ENCODE measurements around the gene RAP1GAP.

Gene RAP1GAP

DNA sequence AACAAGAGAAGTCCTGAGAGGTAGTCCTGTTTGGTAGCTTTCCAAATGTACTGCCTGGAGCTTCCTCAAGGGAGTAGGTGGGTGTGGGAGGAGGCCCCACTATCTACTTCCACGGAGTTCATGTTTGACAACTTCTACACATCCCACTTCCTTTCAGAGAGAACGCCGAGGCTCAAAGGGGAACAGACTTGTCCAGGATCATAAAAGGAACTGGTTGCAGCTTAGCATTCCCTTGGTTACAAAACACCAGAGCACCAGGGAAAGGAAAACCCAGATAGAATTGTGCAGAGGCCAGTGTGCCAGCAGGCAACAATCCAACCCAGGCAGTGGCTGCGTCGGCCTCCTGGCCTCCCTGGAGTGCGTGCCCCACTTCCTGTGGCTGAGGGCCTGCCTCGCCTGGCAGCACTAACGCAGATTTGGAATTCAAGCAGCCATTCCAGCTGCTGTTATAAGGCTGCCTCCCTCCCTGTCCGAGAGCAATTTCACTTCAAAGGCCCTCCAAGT is 4.2 kb upstream of the RAP1GAP start:
- peak overlapping the region; percentile 58 for H3K27ac Mint-ChIP-seq
- H3K27me3 Mint-ChIP-seq (ENCODE audit: low read depth, poor library complexity): peaks cover 18% of the 10 kb centered on the region
- peaks cover 75% of the 10 kb centered on the region for H3K4me1 Mint-ChIP-seq
- no peak overlapping the region for H3K4me3 Mint-ChIP-seq
- no peaks in the 10 kb centered on the region for H3K36me3 Mint-ChIP-seq (ENCODE audit: low read depth)
- DNase-seq: no peak
- H3K9me3 Mint-ChIP-seq: no peaks in the 10 kb centered on the region
- TF ChIP-seq, protein P1, sequence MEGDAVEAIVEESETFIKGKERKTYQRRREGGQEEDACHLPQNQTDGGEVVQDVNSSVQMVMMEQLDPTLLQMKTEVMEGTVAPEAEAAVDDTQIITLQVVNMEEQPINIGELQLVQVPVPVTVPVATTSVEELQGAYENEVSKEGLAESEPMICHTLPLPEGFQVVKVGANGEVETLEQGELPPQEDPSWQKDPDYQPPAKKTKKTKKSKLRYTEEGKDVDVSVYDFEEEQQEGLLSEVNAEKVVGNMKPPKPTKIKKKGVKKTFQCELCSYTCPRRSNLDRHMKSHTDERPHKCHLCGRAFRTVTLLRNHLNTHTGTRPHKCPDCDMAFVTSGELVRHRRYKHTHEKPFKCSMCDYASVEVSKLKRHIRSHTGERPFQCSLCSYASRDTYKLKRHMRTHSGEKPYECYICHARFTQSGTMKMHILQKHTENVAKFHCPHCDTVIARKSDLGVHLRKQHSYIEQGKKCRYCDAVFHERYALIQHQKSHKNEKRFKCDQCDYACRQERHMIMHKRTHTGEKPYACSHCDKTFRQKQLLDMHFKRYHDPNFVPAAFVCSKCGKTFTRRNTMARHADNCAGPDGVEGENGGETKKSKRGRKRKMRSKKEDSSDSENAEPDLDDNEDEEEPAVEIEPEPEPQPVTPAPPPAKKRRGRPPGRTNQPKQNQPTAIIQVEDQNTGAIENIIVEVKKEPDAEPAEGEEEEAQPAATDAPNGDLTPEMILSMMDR (IDR thresholded peaks at IDR 0.05): no peak

DNA sequence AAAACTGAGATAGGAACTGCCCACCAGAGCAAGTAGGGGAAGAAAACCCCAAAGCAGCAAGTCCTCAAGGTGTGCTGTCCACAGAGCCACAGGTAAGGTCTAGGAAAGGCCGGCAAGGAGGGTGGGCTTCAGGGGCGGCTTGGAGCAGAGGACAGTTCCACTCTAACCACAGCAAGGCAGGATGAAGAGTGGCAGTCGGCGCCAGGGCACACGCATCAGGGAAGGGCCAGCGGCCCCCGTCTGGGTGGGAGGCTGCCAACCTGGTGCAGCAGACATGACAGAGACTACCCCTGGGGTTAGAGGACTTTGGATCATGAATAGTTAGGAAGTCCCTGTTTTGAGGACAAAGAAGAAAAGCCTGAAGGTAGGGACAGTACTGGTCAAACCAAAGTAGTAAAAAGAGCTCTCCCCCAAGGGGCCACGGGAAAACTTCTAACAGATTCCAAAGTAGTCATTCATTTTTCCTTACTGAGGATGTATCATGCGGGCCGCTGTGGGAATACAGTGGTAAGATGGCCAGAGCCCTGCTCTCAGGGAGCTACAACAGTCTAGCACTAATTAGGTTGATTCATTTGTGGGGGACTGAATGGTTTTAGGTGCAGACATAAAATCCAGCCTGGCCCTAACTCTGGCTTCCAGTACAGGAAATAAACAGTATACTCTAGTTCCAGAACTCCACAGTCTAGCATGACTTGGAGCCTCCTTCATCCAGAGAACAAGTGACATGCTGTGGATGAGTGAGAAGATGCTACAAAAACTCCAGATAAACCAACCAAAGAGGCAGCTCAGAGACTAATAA is 3.5 kb upstream of the RAP1GAP start:
- Mint-ChIP-seq H3K4me3 (no peak overlapping the region), H3K9me3 (no peaks in the 10 kb centered on the region), H3K27ac (peak overlapping the region; percentile 39), H3K27me3 (ENCODE audit: low read depth, poor library complexity) (peaks cover 25% of the 10 kb centered on the region), H3K4me1 (peaks cover 69% of the 10 kb centered on the region), H3K36me3 (ENCODE audit: low read depth) (no peaks in the 10 kb centered on the region)
- TF ChIP-seq, protein P1 (IDR thresholded peaks at IDR 0.05): no peak
- DNase-seq: no peak

DNA sequence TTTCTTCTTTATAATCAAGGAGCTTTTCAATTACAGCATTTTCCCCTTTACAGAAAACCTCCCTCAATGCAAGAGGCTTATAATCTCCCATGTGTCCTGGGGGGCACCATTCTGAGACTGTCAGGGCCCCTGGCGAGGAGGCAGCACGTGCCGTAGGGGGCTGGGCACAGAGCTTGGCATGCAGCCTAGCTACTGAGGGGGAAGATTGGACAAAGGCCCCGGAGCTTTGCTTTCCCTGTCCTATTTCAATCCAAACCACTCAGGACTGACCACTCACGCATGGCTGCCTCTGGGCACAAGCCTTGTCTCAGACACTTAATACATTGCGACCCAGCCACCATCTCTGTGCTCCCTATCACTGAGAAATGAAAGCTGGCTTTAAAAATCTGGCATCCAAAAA is 2.8 kb upstream of the RAP1GAP start:
- no peak for DNase-seq
- TF ChIP-seq, protein P1 (IDR thresholded peaks at IDR 0.05): no peak
- H3K27me3 Mint-ChIP-seq (ENCODE audit: low read depth, poor library complexity): peaks cover 31% of the 10 kb centered on the region
- H3K36me3 Mint-ChIP-seq (ENCODE audit: low read depth): no peaks in the 10 kb centered on the region
- H3K4me3 Mint-ChIP-seq: no peak overlapping the region
- no peaks in the 10 kb centered on the region for H3K9me3 Mint-ChIP-seq
- H3K4me1 Mint-ChIP-seq: peaks cover 63% of the 10 kb centered on the region
- no peak overlapping the region for H3K27ac Mint-ChIP-seq

DNA sequence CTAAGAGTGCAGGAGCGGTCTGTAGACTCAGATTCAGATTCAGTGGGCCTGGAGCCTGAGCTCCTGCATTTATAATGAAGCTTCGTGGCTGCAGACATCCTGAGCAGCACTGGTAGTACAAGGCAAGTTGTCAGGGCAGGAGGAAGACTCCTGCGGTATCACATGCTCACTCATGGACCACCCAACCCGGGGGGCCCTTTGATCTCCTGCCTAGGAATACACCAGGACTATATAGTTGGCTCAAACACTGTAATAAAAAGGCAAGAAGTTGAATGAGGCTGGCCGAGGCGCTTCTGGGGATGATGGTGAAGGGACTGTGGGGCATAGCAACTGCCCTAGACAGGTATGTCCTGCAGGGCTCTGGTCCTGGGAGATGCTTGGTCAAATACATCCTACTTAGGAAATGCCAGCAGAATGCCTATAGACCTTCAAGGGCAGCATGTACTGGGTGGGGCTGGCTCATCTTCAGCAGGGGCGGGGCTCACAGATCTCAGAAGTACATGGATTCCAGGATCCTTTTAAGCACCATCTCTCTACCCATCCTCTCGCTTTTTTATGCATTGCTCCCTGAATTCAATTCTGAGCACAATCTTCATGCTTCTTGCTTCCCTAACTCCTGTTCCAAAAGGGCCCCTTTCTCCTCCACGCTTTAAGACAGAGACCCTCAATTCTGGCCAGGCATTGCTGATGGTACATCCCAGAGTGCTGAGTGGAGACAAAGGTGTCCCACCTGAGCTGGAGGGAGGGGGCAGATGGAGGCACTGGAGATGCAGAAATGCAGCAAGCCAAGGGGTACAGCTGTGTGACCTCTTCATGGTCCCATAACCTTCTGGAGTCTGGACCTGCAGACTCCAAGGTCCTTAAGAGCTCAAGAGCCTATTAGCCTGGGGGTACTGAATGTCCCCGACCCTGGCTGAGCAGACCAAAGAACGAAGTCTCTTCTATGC is 2.1 kb upstream of the RAP1GAP start:
- Mint-ChIP-seq H3K9me3 (no peaks in the 10 kb centered on the region), H3K27me3 (ENCODE audit: low read depth, poor library complexity) (peaks cover 31% of the 10 kb centered on the region), H3K4me3 (no peak overlapping the region), H3K4me1 (peaks cover 63% of the 10 kb centered on the region), H3K36me3 (ENCODE audit: low read depth) (no peaks in the 10 kb centered on the region), H3K27ac (no peak overlapping the region)
- TF ChIP-seq, protein P1 (IDR thresholded peaks at IDR 0.05): no peak
- DNase-seq: no peak

DNA sequence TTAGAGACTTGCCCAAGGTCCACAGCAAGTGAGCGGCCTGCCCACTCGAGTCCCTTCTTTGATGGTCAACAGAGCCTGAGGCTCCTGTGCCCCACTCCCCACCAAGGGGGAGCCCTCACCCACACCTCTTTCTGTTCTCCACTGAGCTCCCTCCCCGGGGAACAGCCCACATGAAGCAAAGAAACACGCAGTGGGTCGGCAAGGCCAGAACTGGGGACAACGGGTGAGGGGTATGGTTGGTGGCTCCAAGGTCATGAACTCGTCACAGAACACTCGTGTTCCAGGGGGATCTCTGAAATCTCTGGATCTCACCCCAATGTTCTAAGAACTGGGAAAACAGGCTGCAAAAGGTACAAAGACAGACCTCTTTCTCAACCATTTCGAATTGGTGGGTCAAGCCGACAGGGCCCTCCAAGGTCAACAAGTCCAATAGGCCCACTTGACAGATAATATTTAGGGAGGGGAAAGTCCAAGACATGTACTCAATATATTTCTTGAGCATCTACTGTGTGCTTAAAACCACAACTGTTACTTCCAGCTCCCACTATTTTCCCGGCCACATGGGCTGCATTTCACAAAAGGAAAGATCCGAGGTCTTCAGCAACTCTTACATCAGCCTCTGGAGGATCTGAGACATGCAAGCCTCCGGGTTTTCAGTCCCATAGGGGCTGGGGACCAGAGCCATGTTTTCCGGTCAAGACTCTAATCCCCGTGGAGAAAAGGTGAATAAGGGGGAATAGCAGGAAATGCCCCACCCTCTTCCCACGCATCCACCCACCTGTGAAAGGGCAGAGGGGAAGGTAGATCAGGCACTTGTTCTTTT is 1.1 kb upstream of the RAP1GAP start:
- no peaks in the 10 kb centered on the region for H3K36me3 Mint-ChIP-seq (ENCODE audit: low read depth)
- H3K27ac Mint-ChIP-seq: no peak overlapping the region
- H3K4me3 Mint-ChIP-seq: peak overlapping the region; percentile 35

More for the DNA sequence above, 1.1 kb upstream of the RAP1GAP start:
- peaks cover 55% of the 10 kb centered on the region for H3K4me1 Mint-ChIP-seq
- peaks cover 35% of the 10 kb centered on the region for H3K27me3 Mint-ChIP-seq (ENCODE audit: low read depth, poor library complexity)
- TF ChIP-seq, protein P1 (IDR thresholded peaks at IDR 0.05): no peak
- H3K9me3 Mint-ChIP-seq: no peaks in the 10 kb centered on the region
- DNase-seq: no peak

All from nephron progenitor cell (in vitro differentiated cells).